Right cardiac atrium (tissue), 5 donors: ENCODE results near the gene IRX2. TPM values are rescaled to one million over a fixed set of nuclear protein-coding genes. Genes with fewer than 3 reads are reported as not detected.

Experiments
- ATAC-seq, 2 donors: fragments of 200-7000 bp; cut with Tn5 transposase; one replicate each; pipeline versions ENCODE4 v1.8.0 to v1.9.1; 2020; ENCODE audit warnings: moderate library complexity in 2 of 2, mild to moderate bottlenecking in 1 of 2
- DNase-seq, 3 donors: peaks; one replicate each; pipeline ENCODE4 v3.0.0-alpha.2; 2020
- H3K27ac ChIP-seq: one replicate; pipeline ENCODE4 v1.5.1; 2013; ENCODE audit warnings: mild to moderate bottlenecking, low read length, control low read depth, moderate library complexity
- H3K27me3 ChIP-seq: one replicate; pipeline ENCODE4 v1.6.1; 2013; ENCODE audit not compliant: control insufficient read depth, insufficient read depth
- H3K4me1 ChIP-seq: one replicate; pipeline ENCODE4 v1.6.1; 2013; ENCODE audit warnings: low read length; ENCODE audit not compliant: control insufficient read depth, insufficient read depth
- H3K4me3 ChIP-seq: one replicate; pipeline ENCODE4 v1.5.1; 2013; ENCODE audit warnings: low read length, control low read depth
- H3K9me3 ChIP-seq: one replicate; pipeline ENCODE4 v1.6.1; 2013; ENCODE audit warnings: low read length; ENCODE audit not compliant: control insufficient read depth
- WGBS: extraction: QIAGEN DNeasy Blood & Tissue Kit; methylation state at CpG from one replicate; pipeline ENCODE4 v1.1.7; 2013; 5-methylcytosine and 5-hydroxymethylcytosine counted together
- intact Hi-C, 4 donors: fragments of 100-400 bp; cut with DNase I; formaldehyde crosslinking; loops; one replicate each; pipeline versions ENCODE4 v1.11.0 to v1.14.0; 2022 to 2023
- polyA plus RNA-seq: library from polyadenylated mRNA; stranded (reverse); fragments of 200-250 nt; gene quantifications from one replicate; pipeline ENCODE4 v1.2.3, GENCODE V29; 2013
- total RNA-seq, 4 donors: library from RNA; stranded (reverse); fragmentation: NEBNext Ultra II Directional; extraction: Animal tissue kit (Norgen Biotek cat#: 25700); gene quantifications; one replicate each; pipeline ENCODE4 v1.2.1, GENCODE V29; 2021
- donor health status: healthy with polysubstance abuse.
- donor health status: DM: no; HTN: yes; CAD: no.
- donor health status: DM: no; HTN: no; CAD: no.
- donor health status: DM: no; HTN: yes; CAD: no; lungs with severe emphysema.
- donor health status: DM: yes; HTN: yes; CAD: no.

IRX2 gene
- total and polyA plus RNA-seq, 5 donors, result 0.20 to 1.4 (median 0.63) TPM; not detected in 1

- WGBS, result 87% methylated on average over 12 of the region's 12 CpGs
Measured at GRCh38 chr5:2724031-2724581, 27.4 kb downstream of the IRX2 start.

DNA sequence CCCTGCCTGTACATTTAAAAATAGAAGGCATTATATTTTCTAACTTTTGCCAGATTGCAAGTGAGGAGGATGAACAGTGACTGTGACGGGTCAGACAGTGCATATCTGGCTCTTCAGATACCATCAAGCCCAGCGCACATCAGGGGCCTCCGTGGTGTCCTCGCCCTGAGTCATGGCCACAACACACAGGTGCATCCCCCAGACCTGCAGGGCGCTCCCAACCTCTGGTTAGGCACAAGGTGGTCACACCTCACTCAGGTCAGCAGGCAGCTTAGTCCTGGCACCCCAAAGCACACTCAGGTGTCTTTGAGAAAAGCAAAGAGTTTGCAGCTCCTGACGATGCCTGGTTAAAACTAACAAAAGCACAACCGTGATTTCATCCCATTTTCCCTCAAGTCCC, 28.6 kb downstream of the IRX2 start:
- no peaks in the 10 kb centered on the region for H3K27me3 ChIP-seq
- H3K27ac ChIP-seq, result no peak overlapping the region
- ATAC-seq, result no peak
- DNase-seq, result no peak
- intact Hi-C loops, result no loop called here
- H3K4me1 ChIP-seq, result no peaks in the 10 kb centered on the region
- H3K4me3 ChIP-seq, result no peak overlapping the region
- WGBS, result 74% methylated on average over 7 of the region's 7 CpGs
- H3K9me3 ChIP-seq, result peaks cover 2% of the 10 kb centered on the region

More at GRCh38 chr5:2724031-2724581, 27.4 kb downstream of the IRX2 start:
- Histone ChIP-seq H3K4me3 (no peak overlapping the region), H3K9me3 (peaks cover 2% of the 10 kb centered on the region), H3K4me1 (no peaks in the 10 kb centered on the region), H3K27ac (no peak overlapping the region), H3K27me3 (no peaks in the 10 kb centered on the region)
- ATAC-seq, result no peak
- no peak for DNase-seq
- intact Hi-C loops, result no loop called here

DNA sequence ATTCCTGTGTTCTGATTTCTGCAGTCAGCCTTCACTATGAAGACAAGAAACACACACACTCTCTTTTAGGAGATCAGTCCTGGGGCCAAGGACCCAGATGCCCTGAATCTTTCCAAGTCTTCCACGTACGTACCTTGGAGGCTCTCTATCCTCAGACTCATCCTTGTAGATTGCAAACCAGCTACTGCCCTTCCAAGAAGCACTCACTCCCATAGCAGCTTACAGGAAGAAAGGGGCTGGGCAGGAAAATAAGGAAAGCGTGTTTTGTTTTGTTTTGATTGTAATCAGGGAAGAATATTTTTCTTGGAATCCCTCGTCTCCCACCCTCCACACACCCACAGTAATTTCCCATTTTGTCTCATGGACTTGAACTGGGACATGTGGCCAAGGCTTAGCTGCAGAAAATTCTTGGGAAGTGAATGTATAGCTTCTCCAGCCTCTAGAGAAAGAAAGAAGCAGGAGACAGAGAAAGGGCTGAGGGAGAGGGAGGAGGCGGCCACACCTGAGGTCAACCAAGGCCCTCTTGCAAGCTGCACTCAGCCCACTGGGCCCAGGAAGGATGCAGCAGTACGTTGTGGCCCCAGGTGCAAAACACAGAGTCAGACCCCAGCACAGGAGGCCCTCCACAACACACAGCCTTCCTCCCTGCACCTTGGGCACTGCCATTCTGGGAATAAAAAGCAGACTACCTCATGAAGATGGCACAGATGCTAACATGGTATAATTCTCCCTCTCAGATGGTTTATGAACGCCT, 29.9 kb downstream of the IRX2 start:
- H3K27ac ChIP-seq, result no peak overlapping the region
- no peak overlapping the region for H3K4me3 ChIP-seq
- ATAC-seq (no peak), DNase-seq (no peak)
- H3K9me3 ChIP-seq, result peaks cover 2% of the 10 kb centered on the region
- 58% methylated on average over 7 of the region's 7 CpGs for WGBS
- H3K27me3 ChIP-seq, result no peaks in the 10 kb centered on the region
- no peaks in the 10 kb centered on the region for H3K4me1 ChIP-seq
- intact Hi-C loops, result no loop called here

- Histone ChIP-seq H3K27me3 (no peaks in the 10 kb centered on the region), H3K4me1 (no peaks in the 10 kb centered on the region), H3K4me3 (no peak overlapping the region), H3K9me3 (no peaks in the 10 kb centered on the region), H3K27ac (no peak overlapping the region)
- intact Hi-C loops, result no loop called here
- DNase-seq (no peak), ATAC-seq (no peak)
- 76% methylated on average over 6 of the region's 6 CpGs for WGBS
Measured at GRCh38 chr5:2719332-2719731, 32.1 kb downstream of the IRX2 start.

GRCh38 chr5:2718115-2718514, 33.4 kb downstream of the IRX2 start:
- Histone ChIP-seq H3K4me1 (no peaks in the 10 kb centered on the region), H3K27me3 (no peaks in the 10 kb centered on the region), H3K27ac (no peak overlapping the region), H3K9me3 (no peaks in the 10 kb centered on the region), H3K4me3 (no peak overlapping the region)
- no peak for DNase-seq
- no peak for ATAC-seq
- intact Hi-C loops, result no loop called here
- WGBS, result 74% methylated on average over 6 of the region's 6 CpGs

DNA sequence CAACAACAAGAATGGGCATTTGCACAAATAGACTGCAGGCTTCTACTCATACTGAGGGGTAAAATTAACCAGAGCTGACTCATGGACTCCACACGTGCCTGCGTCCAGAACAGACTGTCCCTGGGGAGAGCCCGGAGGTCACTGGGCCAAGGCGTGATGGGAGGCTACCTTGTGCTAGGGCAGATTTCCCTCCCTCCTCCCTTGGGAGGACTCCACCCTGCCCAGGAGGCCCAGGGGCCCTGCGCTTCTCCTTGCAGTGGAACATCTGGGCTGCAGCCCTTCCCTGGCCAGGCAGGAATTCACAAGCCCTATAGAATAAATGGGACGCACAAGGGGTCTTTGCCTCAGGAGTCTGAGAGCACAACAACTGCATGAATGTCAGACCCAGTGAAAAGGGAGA, 35.6 kb downstream of the IRX2 start:
- intact Hi-C loops, result no loop called here
- H3K4me3 ChIP-seq, result no peak overlapping the region
- 76% methylated on average over 6 of the region's 6 CpGs for WGBS
- no peaks in the 10 kb centered on the region for H3K9me3 ChIP-seq
- H3K27ac ChIP-seq, result no peak overlapping the region
- ATAC-seq (no peak), DNase-seq (no peak)
- H3K4me1 ChIP-seq, result no peaks in the 10 kb centered on the region
- no peaks in the 10 kb centered on the region for H3K27me3 ChIP-seq

DNA sequence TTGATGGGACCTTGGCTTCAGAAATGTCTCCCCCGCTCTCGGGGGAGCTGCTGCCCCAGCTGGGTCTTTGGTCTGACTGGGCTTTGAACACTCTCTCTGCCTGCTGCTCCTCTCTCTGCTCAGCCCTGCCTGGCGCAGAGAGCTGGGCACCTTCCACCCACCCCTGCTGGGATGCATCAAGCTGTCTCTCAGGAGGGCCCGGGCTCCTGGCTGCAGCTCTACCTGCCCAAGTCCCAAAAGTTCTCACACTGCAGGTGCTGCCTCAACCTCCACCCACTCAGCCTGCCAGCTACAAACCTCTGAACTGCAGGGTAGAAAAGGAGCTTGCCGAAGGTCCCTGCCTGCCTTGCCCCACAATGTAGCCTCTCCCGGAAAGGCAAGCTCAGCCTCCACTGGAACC, 36.7 kb downstream of the IRX2 start:
- WGBS, result 96% methylated on average over 6 of the region's 6 CpGs
- Histone ChIP-seq H3K4me3 (no peak overlapping the region), H3K27me3 (no peaks in the 10 kb centered on the region), H3K9me3 (no peaks in the 10 kb centered on the region), H3K4me1 (no peaks in the 10 kb centered on the region), H3K27ac (no peak overlapping the region)
- ATAC-seq (no peak), DNase-seq (no peak)
- intact Hi-C loops, result no loop called here

DNA sequence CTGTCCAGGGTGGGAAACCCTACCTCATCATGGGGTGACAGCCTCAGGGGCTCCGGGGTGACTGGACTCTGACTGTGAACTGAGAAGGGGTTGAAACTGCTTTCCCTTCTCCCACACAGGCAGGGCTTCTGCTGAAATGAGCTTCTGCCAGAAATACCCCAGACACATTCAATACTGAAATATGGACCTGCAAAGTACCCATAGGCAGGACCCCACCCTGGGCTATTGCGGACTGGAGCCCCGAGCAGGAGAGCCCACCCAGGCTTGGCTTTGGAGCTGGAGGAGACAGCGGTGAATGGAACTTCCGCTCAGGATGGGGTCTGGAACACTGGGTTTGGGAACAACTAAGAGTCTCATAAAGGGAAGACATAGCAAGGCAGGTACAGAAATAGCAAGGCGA, 37.5 kb downstream of the IRX2 start:
- Histone ChIP-seq H3K9me3 (no peaks in the 10 kb centered on the region), H3K27me3 (no peaks in the 10 kb centered on the region), H3K4me3 (no peak overlapping the region), H3K4me1 (no peaks in the 10 kb centered on the region), H3K27ac (no peak overlapping the region)
- WGBS, result 88% methylated on average over 6 of the region's 6 CpGs
- ATAC-seq (no peak), DNase-seq (no peak)
- intact Hi-C loops, result no loop called here

- no peak for DNase-seq
- 79% methylated on average over 24 of the region's 24 CpGs for WGBS
- no peaks in the 10 kb centered on the region for H3K4me1 ChIP-seq
- H3K4me3 ChIP-seq, result no peak overlapping the region
- H3K9me3 ChIP-seq, result no peaks in the 10 kb centered on the region
- intact Hi-C loops, result no loop called here
- H3K27me3 ChIP-seq, result no peaks in the 10 kb centered on the region
- ATAC-seq, result no peak
- no peak overlapping the region for H3K27ac ChIP-seq
Measured at GRCh38 chr5:2711446-2712425, 39.7 kb downstream of the IRX2 start.

GRCh38 chr5:2710910-2711309, 40.6 kb downstream of the IRX2 start:
- no peaks in the 10 kb centered on the region for H3K27me3 ChIP-seq
- 49% methylated on average over 3 of the region's 3 CpGs for WGBS
- ATAC-seq, result no peak
- H3K27ac ChIP-seq, result no peak overlapping the region
- DNase-seq, result no peak
- intact Hi-C loops, result no loop called here
- no peaks in the 10 kb centered on the region for H3K9me3 ChIP-seq
- no peak overlapping the region for H3K4me3 ChIP-seq
- no peaks in the 10 kb centered on the region for H3K4me1 ChIP-seq
